HG03066 (cell line): ENCODE measurements around the gene ARHGEF28.

Experiments used
- ATAC-seq: cut with Tn5 transposase; IDR thresholded peaks from one replicate; pipeline ENCODE4 v1.9.1; 2021; ENCODE audit warnings: low read depth; ENCODE audit not compliant: unreplicated experiment

ARHGEF28 gene

GRCh38 chr5:73620334-73620687 is 5.7 kb upstream of the ARHGEF28 start:
- no peak for ATAC-seq

GRCh38 chr5:73623060-73623459 is 2.9 kb upstream of the ARHGEF28 start:
- ATAC-seq, result no peak

GRCh38 chr5:73623901-73624404 is 2.0 kb upstream of the ARHGEF28 start:
- no peak for ATAC-seq

GRCh38 chr5:73624888-73625287 is 1.1 kb upstream of the ARHGEF28 start:
- no peak for ATAC-seq

GRCh38 chr5:73625372-73625943 is 538 bp upstream of the ARHGEF28 start:
- no peak for ATAC-seq

- no peak for ATAC-seq
These were observed 868 bp downstream of the ARHGEF28 start for GRCh38 chr5:73626814-73627313.

GRCh38 chr5:73629456-73629855 is 3.5 kb downstream of the ARHGEF28 start:
- no peak for ATAC-seq

- no peak for ATAC-seq
These were observed 4.8 kb downstream of the ARHGEF28 start for GRCh38 chr5:73630765-73631164.

- ATAC-seq, result no peak
These were observed 5.5 kb downstream of the ARHGEF28 start for GRCh38 chr5:73631500-73631899.

GRCh38 chr5:73633060-73633459 is 7.1 kb downstream of the ARHGEF28 start:
- ATAC-seq, result no peak

GRCh38 chr5:73636408-73636807 is 10.4 kb downstream of the ARHGEF28 start:
- ATAC-seq, result no peak

- ATAC-seq, result no peak
These were observed 11.6 kb downstream of the ARHGEF28 start for GRCh38 chr5:73637565-73637964.

- ATAC-seq, result no peak
These were observed 12.5 kb downstream of the ARHGEF28 start for GRCh38 chr5:73638344-73639095.

- ATAC-seq, result no peak
These were observed 14.9 kb downstream of the ARHGEF28 start for GRCh38 chr5:73640861-73641320.

- ATAC-seq, result no peak
These were observed 15.8 kb downstream of the ARHGEF28 start for GRCh38 chr5:73641811-73642210.

GRCh38 chr5:73642344-73642743 is 16.3 kb downstream of the ARHGEF28 start:
- ATAC-seq, result no peak

GRCh38 chr5:73644385-73644963 is 18.5 kb downstream of the ARHGEF28 start:
- no peak for ATAC-seq

GRCh38 chr5:73647721-73648120 is 21.7 kb downstream of the ARHGEF28 start:
- no peak for ATAC-seq

- no peak for ATAC-seq
These were observed 22.5 kb downstream of the ARHGEF28 start for GRCh38 chr5:73648515-73648914.

GRCh38 chr5:73649926-73650325 is 23.9 kb downstream of the ARHGEF28 start:
- ATAC-seq, result no peak

- no peak for ATAC-seq
These were observed 26.4 kb downstream of the ARHGEF28 start for GRCh38 chr5:73652391-73652790.
